Cardiac muscle cell (in vitro differentiated cells and primary cell): ENCODE measurements around the gene FAM210A. TPM values are rescaled to one million over a fixed set of nuclear protein-coding genes. Genes with fewer than 3 reads are reported as not detected.
"Not testable (repeated sequence)": the region's sequence is repeated elsewhere in the genome, so short reads cannot be mapped to it uniquely, and the experiment has no call there.

Experiments
- DNase-seq, 2 donors: peaks; one replicate each; pipeline versions ENCODE4 v3.0.0 to v3.0.0-alpha.2; 2010 to 2017; ENCODE audit warnings: low read depth in 1 of 2, low spot score in 1 of 2
- H3K27ac ChIP-seq: fragments of 200-600 bp; sonication (generic); 2 replicates; pipeline ENCODE4 v1.5.1; 2016
- H3K27me3 ChIP-seq: fragments of 200-600 bp; sonication (generic); 2 replicates; pipeline ENCODE4 v1.6.0; 2016; ENCODE audit warnings: control low read depth
- H3K36me3 ChIP-seq: fragments of 200-600 bp; sonication (generic); 2 replicates; pipeline ENCODE4 v1.5.1; 2016; ENCODE audit warnings: control low read depth
- H3K4me1 ChIP-seq: fragments of 200-600 bp; sonication (generic); 2 replicates; pipeline ENCODE4 v1.8.1; 2017; ENCODE audit warnings: low read depth, mild to moderate bottlenecking, mixed run types
- H3K4me3 ChIP-seq: fragments of 200-600 bp; sonication (generic); 2 replicates; pipeline ENCODE4 v1.5.1; 2016; ENCODE audit warnings: mild to moderate bottlenecking
- H3K9me3 ChIP-seq: fragments of 200-600 bp; sonication (generic); 2 replicates; pipeline ENCODE4 v1.5.1; 2017; ENCODE audit warnings: low read depth, mild to moderate bottlenecking, control low read depth
- polyA plus RNA-seq: library from polyadenylated mRNA; unstranded; fragments of >200 nt; fragmentation: Nextera tagmentation; extraction: Ambion mirVana; gene quantifications from 2 replicates; pipeline ENCODE4 v1.2.1, GENCODE V29; 2016
- total RNA-seq: library from RNA; depleted of rRNA; stranded (reverse); fragments of >200 nt; gene quantifications from 2 replicates; pipeline ENCODE4 v1.2.3, GENCODE V29; 2016
- TF ChIP-seq, protein P1 (sequence below): IDR thresholded peaks from 2 replicates; pipeline ENCODE4 v1.5.1; 2012; ENCODE audit warnings: low read depth, mild to moderate bottlenecking, low read length

Gene FAM210A
- total and polyA plus RNA-seq, 2 experiments from 2014 or later: 20.0 to 20.6 TPM

DNA sequence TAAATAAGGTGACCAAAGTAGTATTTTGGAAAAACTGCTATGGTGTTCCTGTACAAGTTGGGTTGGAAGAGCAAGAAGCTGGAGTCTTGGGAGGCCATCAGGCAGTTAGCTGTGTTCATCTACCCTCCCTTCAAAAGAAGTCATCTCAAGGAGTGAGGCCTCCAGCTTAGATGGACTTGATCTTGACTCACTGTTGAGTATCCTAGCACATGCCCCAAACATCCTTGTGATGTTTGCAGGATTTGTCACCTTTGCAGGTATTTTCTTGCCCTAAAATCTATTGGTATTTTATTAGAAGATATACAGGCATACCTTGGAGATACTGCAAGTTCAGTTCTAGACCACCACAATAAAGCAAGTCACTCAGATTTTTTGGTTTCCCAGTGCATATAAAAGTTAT lies 30.3 kb upstream of the FAM210A start:
- Histone ChIP-seq H3K27me3 (no peaks in the 10 kb centered on the region), H3K9me3 (no peaks in the 10 kb centered on the region), H3K4me1 (no peaks in the 10 kb centered on the region), H3K36me3 (peaks cover 62% of the 10 kb centered on the region), H3K27ac (no peak overlapping the region), H3K4me3 (no peak overlapping the region)
- TF ChIP-seq, protein P1, sequence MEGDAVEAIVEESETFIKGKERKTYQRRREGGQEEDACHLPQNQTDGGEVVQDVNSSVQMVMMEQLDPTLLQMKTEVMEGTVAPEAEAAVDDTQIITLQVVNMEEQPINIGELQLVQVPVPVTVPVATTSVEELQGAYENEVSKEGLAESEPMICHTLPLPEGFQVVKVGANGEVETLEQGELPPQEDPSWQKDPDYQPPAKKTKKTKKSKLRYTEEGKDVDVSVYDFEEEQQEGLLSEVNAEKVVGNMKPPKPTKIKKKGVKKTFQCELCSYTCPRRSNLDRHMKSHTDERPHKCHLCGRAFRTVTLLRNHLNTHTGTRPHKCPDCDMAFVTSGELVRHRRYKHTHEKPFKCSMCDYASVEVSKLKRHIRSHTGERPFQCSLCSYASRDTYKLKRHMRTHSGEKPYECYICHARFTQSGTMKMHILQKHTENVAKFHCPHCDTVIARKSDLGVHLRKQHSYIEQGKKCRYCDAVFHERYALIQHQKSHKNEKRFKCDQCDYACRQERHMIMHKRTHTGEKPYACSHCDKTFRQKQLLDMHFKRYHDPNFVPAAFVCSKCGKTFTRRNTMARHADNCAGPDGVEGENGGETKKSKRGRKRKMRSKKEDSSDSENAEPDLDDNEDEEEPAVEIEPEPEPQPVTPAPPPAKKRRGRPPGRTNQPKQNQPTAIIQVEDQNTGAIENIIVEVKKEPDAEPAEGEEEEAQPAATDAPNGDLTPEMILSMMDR: no peak
- no peak for DNase-seq

DNA sequence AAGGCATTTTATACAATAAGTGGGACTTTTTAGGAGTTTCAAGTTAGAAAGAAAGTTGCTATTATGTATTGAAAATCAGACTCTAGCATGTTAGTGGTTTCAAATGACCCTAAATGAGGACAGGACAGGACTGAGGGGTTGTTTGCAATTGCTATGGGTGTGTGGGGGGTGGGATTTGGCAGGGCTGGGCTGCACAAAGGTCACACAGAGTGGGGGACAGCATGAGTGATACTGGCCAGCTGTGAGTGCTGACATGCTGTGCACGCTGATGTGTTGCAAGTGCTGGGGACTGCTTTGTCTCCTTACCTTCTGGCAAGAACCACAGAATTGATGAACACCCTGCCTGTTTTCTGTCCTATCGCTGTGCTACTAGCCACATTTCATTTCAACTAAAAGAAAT lies 29.9 kb upstream of the FAM210A start:
- Histone ChIP-seq H3K27ac (no peak overlapping the region), H3K36me3 (peaks cover 64% of the 10 kb centered on the region)
- TF ChIP-seq, protein P1: no peak

DNA sequence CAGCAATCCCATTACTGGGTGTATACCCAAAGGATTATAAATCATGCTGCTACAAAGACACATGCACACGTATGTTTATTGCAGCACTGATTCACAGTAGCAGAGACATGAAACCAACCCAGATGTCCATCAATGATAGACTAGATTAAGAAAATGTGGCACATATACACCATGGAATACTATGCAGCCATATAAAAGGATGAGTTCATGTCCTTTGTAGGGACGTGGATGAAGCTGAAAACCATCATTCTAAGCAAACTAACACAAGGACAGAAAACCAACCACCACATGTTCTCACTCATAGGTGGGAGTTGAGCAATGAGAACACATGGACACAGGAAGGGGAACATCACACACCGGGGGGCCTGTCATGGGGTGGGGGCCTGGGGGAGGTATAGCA lies 25.2 kb upstream of the FAM210A start:
- not testable (repeated sequence) for H3K4me3 ChIP-seq, H3K27me3 ChIP-seq, DNase-seq, H3K9me3 ChIP-seq, H3K4me1 ChIP-seq, H3K27ac ChIP-seq
- H3K36me3 ChIP-seq: peaks cover 57% of the 10 kb centered on the region

More for the DNA sequence above, 29.9 kb upstream of the FAM210A start:
- Histone ChIP-seq H3K9me3 (no peaks in the 10 kb centered on the region), H3K27me3 (no peaks in the 10 kb centered on the region), H3K4me3 (no peak overlapping the region), H3K4me1 (no peaks in the 10 kb centered on the region)
- DNase-seq: no peak

DNA sequence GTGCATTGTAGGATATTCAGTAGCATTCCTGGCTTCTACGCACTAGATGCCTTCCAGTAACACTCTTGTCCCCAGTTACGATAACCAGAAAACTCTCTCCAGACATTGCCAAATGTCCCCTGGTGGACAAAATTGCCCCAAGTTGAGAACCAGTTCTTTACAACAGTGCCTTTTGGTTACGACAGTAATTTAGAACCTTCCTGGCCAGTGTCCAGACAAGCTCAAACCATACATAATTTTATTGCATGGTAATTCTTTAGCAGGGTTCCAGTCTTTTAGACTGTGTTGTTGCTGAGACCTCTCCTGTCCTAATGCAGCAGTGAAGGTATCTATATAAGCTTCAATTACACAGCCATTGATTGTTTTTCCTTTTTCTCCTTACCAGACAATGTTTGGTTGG lies 20.3 kb upstream of the FAM210A start:
- no peaks in the 10 kb centered on the region for H3K9me3 ChIP-seq
- TF ChIP-seq, protein P1: no peak
- H3K4me1 ChIP-seq: no peaks in the 10 kb centered on the region
- DNase-seq: no peak
- peaks cover 57% of the 10 kb centered on the region for H3K36me3 ChIP-seq
- H3K27ac ChIP-seq: no peak overlapping the region
- H3K27me3 ChIP-seq: no peaks in the 10 kb centered on the region
- H3K4me3 ChIP-seq: no peak overlapping the region

DNA sequence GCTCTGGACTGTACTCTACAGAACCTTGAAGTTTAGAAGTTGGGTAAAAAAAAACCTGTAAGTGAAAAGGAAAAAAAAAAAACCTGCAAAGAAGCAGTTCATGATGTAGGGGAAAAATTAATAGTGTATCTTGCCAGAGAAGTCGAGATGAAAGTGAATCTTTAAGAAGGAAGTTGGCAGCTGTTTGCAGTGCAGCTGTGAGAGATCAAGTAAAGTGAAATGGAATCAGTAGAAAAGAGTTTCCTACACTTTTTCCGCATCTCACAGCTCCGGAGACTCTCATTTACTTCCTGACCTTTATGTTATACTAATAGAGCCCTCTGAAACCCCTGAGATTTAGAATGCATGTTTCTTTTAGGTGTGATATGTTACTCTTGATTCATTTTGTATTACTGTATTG lies 19.3 kb upstream of the FAM210A start:
- H3K36me3 ChIP-seq: peaks cover 64% of the 10 kb centered on the region
- no peak for DNase-seq
- TF ChIP-seq, protein P1: no peak

DNA sequence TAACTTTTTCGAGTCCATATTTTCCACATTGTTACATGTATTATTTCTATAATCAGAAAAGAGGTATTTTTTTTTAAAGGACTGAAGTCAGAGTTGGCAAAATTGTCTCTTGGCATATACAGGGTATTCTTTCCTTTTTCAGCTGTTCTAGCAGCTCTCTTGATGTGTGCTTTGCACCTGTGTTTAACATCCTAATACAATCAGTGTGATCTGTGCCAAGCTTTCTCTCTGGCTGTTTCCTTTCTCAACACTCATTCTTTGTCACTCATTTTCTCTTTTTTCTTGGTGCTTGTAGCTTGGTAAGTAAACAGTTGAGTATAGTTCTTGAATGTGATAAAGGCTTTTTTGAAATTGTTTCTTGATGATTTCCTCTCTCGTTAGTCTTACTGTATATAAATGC lies 9.3 kb upstream of the FAM210A start:
- H3K9me3 ChIP-seq: no peaks in the 10 kb centered on the region
- TF ChIP-seq, protein P1: no peak
- H3K4me1 ChIP-seq: no peaks in the 10 kb centered on the region
- no peak overlapping the region for H3K4me3 ChIP-seq
- DNase-seq: no peak
- no peak overlapping the region for H3K27ac ChIP-seq
- no peaks in the 10 kb centered on the region for H3K27me3 ChIP-seq
- H3K36me3 ChIP-seq: peaks cover 70% of the 10 kb centered on the region

More for the DNA sequence above, 19.3 kb upstream of the FAM210A start:
- no peak overlapping the region for H3K27ac ChIP-seq
- no peaks in the 10 kb centered on the region for H3K9me3 ChIP-seq
- H3K4me3 ChIP-seq: no peak overlapping the region
- no peaks in the 10 kb centered on the region for H3K4me1 ChIP-seq
- no peaks in the 10 kb centered on the region for H3K27me3 ChIP-seq
